Fibroblast of lung (primary cell): ENCODE data around the gene GRIK4. TPM values are rescaled to one million over a fixed set of nuclear protein-coding genes. Genes with fewer than 3 reads are reported as not detected.

Experiments
- DNase-seq, 2 donors: peaks; one replicate each; pipeline versions ENCODE4 v3.0.0 to v3.0.0-alpha.2; 2010; ENCODE audit warnings: low read depth in 2 of 2
- H2AFZ ChIP-seq: 2 replicates; pipeline ENCODE4 v1.5.1; 2012; ENCODE audit warnings: low read length, control low read depth, inconsistent platforms
- H3K27ac ChIP-seq: 2 replicates; pipeline ENCODE4 v1.5.1; 2011; ENCODE audit warnings: low read length, control low read depth; ENCODE audit not compliant: insufficient read depth
- H3K27me3 ChIP-seq: 2 replicates; pipeline ENCODE4 v1.5.1; 2011; ENCODE audit warnings: mild to moderate bottlenecking, low read length; ENCODE audit not compliant: control insufficient read depth, insufficient read depth
- H3K36me3 ChIP-seq: 2 replicates; pipeline ENCODE4 v1.5.1; 2011; ENCODE audit warnings: low read length; ENCODE audit not compliant: control insufficient read depth, insufficient read depth
- H3K4me1 ChIP-seq: 2 replicates; pipeline ENCODE4 v1.5.1; 2011; ENCODE audit warnings: low read length; ENCODE audit not compliant: control insufficient read depth, insufficient read depth; ENCODE audit errors: extremely low read depth
- H3K4me2 ChIP-seq: 2 replicates; pipeline ENCODE4 v1.5.1; 2011; ENCODE audit warnings: low read length, control low read depth; ENCODE audit not compliant: insufficient read depth; ENCODE audit errors: extremely low read depth
- H3K4me3 ChIP-seq, 4 experiments: fragments of 200-600 bp in 1 of 4; sonication (generic) in 1 of 4; replicated peaks in 1 of 4; 2 replicates each; pipeline ENCODE4 v1.5.1; 2011 to 2016; ENCODE audit warnings: low read length in 4 of 4, low read depth in 3 of 4, mild to moderate bottlenecking in 3 of 4, control low read depth in 2 of 4, inconsistent platforms in 1 of 4, mixed read lengths in 1 of 4; ENCODE audit not compliant: insufficient read depth in 1 of 4; ENCODE audit errors: control extremely low read depth in 1 of 4
- H3K79me2 ChIP-seq: 2 replicates; pipeline ENCODE4 v1.5.1; 2012; ENCODE audit warnings: mild to moderate bottlenecking, low read length, inconsistent platforms; ENCODE audit not compliant: control insufficient read depth, insufficient read depth
- H3K9ac ChIP-seq: 2 replicates; pipeline ENCODE4 v1.5.1; 2011; ENCODE audit warnings: mild to moderate bottlenecking, low read length, control low read depth; ENCODE audit not compliant: insufficient read depth
- H3K9me3 ChIP-seq: 2 replicates; pipeline ENCODE4 v1.5.1; 2012; ENCODE audit warnings: low read depth, low read length; ENCODE audit not compliant: control insufficient read depth, insufficient read depth
- H4K20me1 ChIP-seq: 2 replicates; pipeline ENCODE4 v1.5.1; 2011; ENCODE audit warnings: low read length; ENCODE audit not compliant: control insufficient read depth, insufficient read depth; ENCODE audit errors: extremely low read depth
- CTCF ChIP-seq, 2 donors: IDR thresholded peaks in 1 of 2; conservative IDR thresholded peaks in 1 of 2; 1 replicate in 1 of 2; 2 replicates in 1 of 2; pipeline ENCODE4 v1.5.1; 2011 to 2012; ENCODE audit warnings: low read length in 2 of 2, control low read depth in 1 of 2, inconsistent platforms in 1 of 2, low read depth in 1 of 2, mild to moderate bottlenecking in 1 of 2
- EZH2 ChIP-seq: IDR thresholded peaks from 2 replicates; pipeline ENCODE4 v1.5.1; 2012; ENCODE audit warnings: low read length, control low read depth, mild to moderate bottlenecking; ENCODE audit errors: missing control alignments
- polyA plus RNA-seq, 2 donors: library from polyadenylated mRNA; depleted of rRNA in 1 of 2; stranded (reverse) in 1 of 2; unstranded in 1 of 2; fragments of >200 nt; gene quantifications; 2 replicates each; pipeline ENCODE4 v1.2.1, GENCODE V29; 2011 to 2012; ENCODE audit warnings: missing spikeins in 1 of 2
- total RNA-seq: library from RNA; depleted of rRNA; stranded (reverse); fragments of >200 nt; gene quantifications from 2 replicates; pipeline ENCODE4 v1.2.1, GENCODE V29; 2014

Gene GRIK4
- total and polyA plus RNA-seq, 2 donors (not counting 1 experiment from before 2014, with no cell fraction given): 0.17 to 1.5 TPM

GRCh38 chr11:120682332-120682649 is 170.7 kb downstream of the GRIK4 start:
- TF ChIP-seq EZH2: no peak
- no peak for DNase-seq
- Histone ChIP-seq H2AFZ (no peak overlapping the region), H3K4me1 (no peaks in the 10 kb centered on the region), H3K9ac (no peak overlapping the region), H3K36me3 (no peaks in the 10 kb centered on the region), H4K20me1 (no peaks in the 10 kb centered on the region), H3K4me3 (no peak overlapping the region), H3K79me2 (no peaks in the 10 kb centered on the region), H3K9me3 (no peaks in the 10 kb centered on the region), H3K4me2 (no peak overlapping the region), H3K27ac (no peak overlapping the region), H3K27me3 (no peaks in the 10 kb centered on the region)

- Histone ChIP-seq H3K27me3 (no peaks in the 10 kb centered on the region), H3K27ac (no peak overlapping the region), H3K9me3 (no peaks in the 10 kb centered on the region), H3K36me3 (no peaks in the 10 kb centered on the region), H3K9ac (no peak overlapping the region), H3K79me2 (no peaks in the 10 kb centered on the region), H4K20me1 (no peaks in the 10 kb centered on the region), H2AFZ (no peak overlapping the region), H3K4me3 (no peak overlapping the region), H3K4me1 (no peaks in the 10 kb centered on the region), H3K4me2 (no peak overlapping the region)
- TF ChIP-seq EZH2: no peak
- TF ChIP-seq CTCF (conservative IDR thresholded peaks at IDR 0.05 in 1 of 2, IDR thresholded peaks at IDR 0.05 in 1 of 2; ENCODE audit: low read depth in 1 of 2, low read length in 2 of 2): no peak
- DNase-seq: peak; percentile 27 to 78
These were observed 171.3 kb downstream of the GRIK4 start for GRCh38 chr11:120682866-120683265.

- H3K9ac ChIP-seq: no peak overlapping the region
- TF ChIP-seq CTCF (conservative IDR thresholded peaks at IDR 0.05 in 1 of 2, IDR thresholded peaks at IDR 0.05 in 1 of 2; ENCODE audit: low read depth in 1 of 2, low read length in 2 of 2) (no peak), EZH2 (no peak)
- no peaks in the 10 kb centered on the region for H3K79me2 ChIP-seq
- no peaks in the 10 kb centered on the region for H3K4me1 ChIP-seq
- no peaks in the 10 kb centered on the region for H4K20me1 ChIP-seq
- no peak for DNase-seq
- no peak overlapping the region for H3K27ac ChIP-seq
- no peak overlapping the region for H3K4me3 ChIP-seq
- H3K9me3 ChIP-seq: no peaks in the 10 kb centered on the region
- no peak overlapping the region for H2AFZ ChIP-seq
- no peaks in the 10 kb centered on the region for H3K36me3 ChIP-seq
- no peak overlapping the region for H3K4me2 ChIP-seq
- H3K27me3 ChIP-seq: no peaks in the 10 kb centered on the region
These were observed 175.0 kb downstream of the GRIK4 start for GRCh38 chr11:120686516-120686915.
